Loucy (cell line): Measurements from ENCODE around the gene SLC17A2.

ENCODE experiments used
- H2AFZ ChIP-seq: fragments of 200-600 bp; sonication (generic); 2 replicates; pipeline ENCODE4 v1.6.0; 2016; ENCODE audit warnings: antibody characterized with exemption, mild to moderate bottlenecking, low read length, moderate library complexity
- H3F3A ChIP-seq: fragments of 200-600 bp; 2 replicates; pipeline ENCODE4 v1.6.0; 2016; ENCODE audit warnings: antibody characterized with exemption, low read depth, mild to moderate bottlenecking
- H3K27me3 ChIP-seq: fragments of 200-600 bp; sonication (generic); 2 replicates; pipeline ENCODE4 v1.6.1; 2014; ENCODE audit warnings: low read length, mild to moderate bottlenecking; ENCODE audit not compliant: insufficient read depth, poor library complexity, severe bottlenecking
- H3K36me3 ChIP-seq: fragments of 200-600 bp; sonication (generic); 2 replicates; pipeline ENCODE4 v1.6.1; 2016; ENCODE audit warnings: low read length; ENCODE audit not compliant: insufficient read depth
- H3K4me1 ChIP-seq: fragments of 200-600 bp; sonication (generic); 2 replicates; pipeline ENCODE4 v1.5.1; 2014; ENCODE audit warnings: low read length, mild to moderate bottlenecking; ENCODE audit not compliant: insufficient read depth, poor library complexity, severe bottlenecking
- H3K4me2 ChIP-seq: fragments of 200-600 bp; sonication (generic); 2 replicates; pipeline ENCODE4 v1.6.0; 2014; ENCODE audit warnings: antibody characterized with exemption, low read length, low read depth, mild to moderate bottlenecking; ENCODE audit not compliant: poor library complexity, severe bottlenecking
- H3K4me3 ChIP-seq: fragments of 200-600 bp; sonication (generic); 2 replicates; pipeline ENCODE4 v1.5.1; 2014; ENCODE audit warnings: low read length, mild to moderate bottlenecking, mixed read lengths; ENCODE audit not compliant: poor library complexity, severe bottlenecking
- H3K79me2 ChIP-seq: fragments of 200-600 bp; sonication (generic); 2 replicates; pipeline ENCODE4 v1.6.1; 2014; ENCODE audit warnings: low read length; ENCODE audit not compliant: insufficient read depth
- H3K9ac ChIP-seq: fragments of 200-600 bp; sonication (generic); 2 replicates; pipeline ENCODE4 v1.6.0; 2014; ENCODE audit warnings: mild to moderate bottlenecking, low read depth, low read length, moderate library complexity; ENCODE audit not compliant: poor library complexity, severe bottlenecking
- H3K9me2 ChIP-seq: fragments of 200-600 bp; sonication (generic); replicated peaks from 2 replicates; pipeline ENCODE4 v1.6.1; 2016; ENCODE audit warnings: low read depth, low read length, mixed read lengths
- H3K9me3 ChIP-seq: fragments of 200-600 bp; sonication (generic); 2 replicates; pipeline ENCODE4 v1.6.1; 2014; ENCODE audit warnings: mild to moderate bottlenecking, antibody characterized with exemption, low read length, low read depth; ENCODE audit not compliant: insufficient read depth
- H4K20me1 ChIP-seq: fragments of 200-600 bp; sonication (generic); 2 replicates; pipeline ENCODE4 v1.6.0; 2014; ENCODE audit warnings: antibody characterized with exemption, low read length, mild to moderate bottlenecking; ENCODE audit not compliant: insufficient read depth, poor library complexity, severe bottlenecking
- CTCF ChIP-seq: fragments of 200-600 bp; sonication (generic); conservative IDR thresholded peaks from 2 replicates; pipeline ENCODE4 v1.5.1; 2014; ENCODE audit warnings: mild to moderate bottlenecking, antibody characterized with exemption, low read length
- EZH2phosphoT487 ChIP-seq: fragments of 200-600 bp; IDR thresholded peaks from 2 replicates; pipeline ENCODE4 v1.6.1; 2018; ENCODE audit warnings: antibody characterized with exemption, mild to moderate bottlenecking, moderate library complexity, borderline replicate concordance

SLC17A2 gene

GRCh38 chr6:25886066-25886465, 44.4 kb downstream of the SLC17A2 start:
- Histone ChIP-seq H3K4me2 (no peak overlapping the region), H3K36me3 (no peaks in the 10 kb centered on the region), H4K20me1 (no peaks in the 10 kb centered on the region), H3K9ac (no peak overlapping the region), H3K79me2 (no peaks in the 10 kb centered on the region), H3K27me3 (no peaks in the 10 kb centered on the region), H3K9me2 (no peaks in the 10 kb centered on the region), H3K4me3 (no peak overlapping the region), H3F3A (no peaks in the 10 kb centered on the region), H3K9me3 (no peaks in the 10 kb centered on the region), H3K4me1 (no peaks in the 10 kb centered on the region), H2AFZ (no peak overlapping the region)
- TF ChIP-seq EZH2phosphoT487, result no peak

GRCh38 chr6:25883991-25884390, 46.5 kb downstream of the SLC17A2 start:
- Histone ChIP-seq H3K36me3 (no peaks in the 10 kb centered on the region), H3K79me2 (no peaks in the 10 kb centered on the region), H3K9me3 (no peaks in the 10 kb centered on the region), H3K27me3 (no peaks in the 10 kb centered on the region), H2AFZ (no peak overlapping the region), H3K9ac (no peak overlapping the region), H3K4me1 (no peaks in the 10 kb centered on the region), H4K20me1 (no peaks in the 10 kb centered on the region), H3F3A (no peaks in the 10 kb centered on the region), H3K9me2 (no peaks in the 10 kb centered on the region), H3K4me2 (no peak overlapping the region), H3K4me3 (no peak overlapping the region)
- TF ChIP-seq EZH2phosphoT487, result no peak
- no peak for TF ChIP-seq CTCF

- no peaks in the 10 kb centered on the region for H3K4me1 ChIP-seq
- no peak overlapping the region for H2AFZ ChIP-seq
- H3K4me2 ChIP-seq, result no peak overlapping the region
- no peaks in the 10 kb centered on the region for H3F3A ChIP-seq
- no peaks in the 10 kb centered on the region for H3K36me3 ChIP-seq
- H3K79me2 ChIP-seq, result no peaks in the 10 kb centered on the region
- H3K9me3 ChIP-seq, result no peaks in the 10 kb centered on the region
- TF ChIP-seq EZH2phosphoT487 (no peak), CTCF (no peak)
- H3K9ac ChIP-seq, result no peak overlapping the region
- no peaks in the 10 kb centered on the region for H3K27me3 ChIP-seq
- no peaks in the 10 kb centered on the region for H3K9me2 ChIP-seq
- H3K4me3 ChIP-seq, result no peak overlapping the region
- no peaks in the 10 kb centered on the region for H4K20me1 ChIP-seq
Measured at GRCh38 chr6:25883536-25883935, 47.0 kb downstream of the SLC17A2 start.

- TF ChIP-seq EZH2phosphoT487 (no peak), CTCF (no peak)
- Histone ChIP-seq H3F3A (no peaks in the 10 kb centered on the region), H3K36me3 (no peaks in the 10 kb centered on the region), H3K79me2 (no peaks in the 10 kb centered on the region), H2AFZ (no peak overlapping the region), H3K4me2 (no peak overlapping the region), H3K9me2 (no peaks in the 10 kb centered on the region), H4K20me1 (no peaks in the 10 kb centered on the region), H3K4me1 (no peaks in the 10 kb centered on the region), H3K4me3 (no peak overlapping the region), H3K27me3 (no peaks in the 10 kb centered on the region), H3K9me3 (no peaks in the 10 kb centered on the region), H3K9ac (no peak overlapping the region)
Measured at GRCh38 chr6:25882051-25882496, 48.4 kb downstream of the SLC17A2 start.
